CD14-positive monocyte (primary cell): Measurements from ENCODE around the gene LRRN2. TPM values are rescaled to one million over a fixed set of nuclear protein-coding genes. Genes with fewer than 3 reads are reported as not detected.

ENCODE experiments used
- DNase-seq, 3 donors: peaks; one replicate each; pipeline ENCODE4 v3.0.0-alpha.2; 2011 to 2022
- H2AFZ ChIP-seq: 2 replicates; pipeline ENCODE4 v1.6.0; 2012; ENCODE audit warnings: mild to moderate bottlenecking, low read depth, low read length, inconsistent platforms; ENCODE audit not compliant: insufficient read depth, poor library complexity, severe bottlenecking
- H3K27ac ChIP-seq, 2 donors: 1 replicate in 1 of 2; 2 replicates in 1 of 2; pipeline ENCODE4 v1.5.1; 2012 to 2013; ENCODE audit warnings: low read length in 2 of 2, control low read depth in 1 of 2, inconsistent platforms in 1 of 2, low read depth in 1 of 2, mild to moderate bottlenecking in 1 of 2
- H3K27me3 ChIP-seq, 2 donors: one replicate each; pipeline versions ENCODE4 v1.6.0 to v1.6.1; 2011 to 2013; ENCODE audit warnings: low read length in 2 of 2; ENCODE audit not compliant: control insufficient read depth in 2 of 2, insufficient read depth in 2 of 2
- H3K36me3 ChIP-seq, 2 donors: replicated peaks in 1 of 2; 1 replicate in 1 of 2; 2 replicates in 1 of 2; pipeline versions ENCODE4 v1.5.1 to v1.6.1; 2012 to 2013; ENCODE audit warnings: low read length in 2 of 2, control low read depth in 1 of 2, inconsistent platforms in 1 of 2, mild to moderate bottlenecking in 1 of 2; ENCODE audit not compliant: insufficient read depth in 2 of 2, control insufficient read depth in 1 of 2
- H3K4me1 ChIP-seq, 2 donors: 1 replicate in 1 of 2; 2 replicates in 1 of 2; pipeline versions ENCODE4 v1.5.1 to v1.6.1; 2012 to 2013; ENCODE audit warnings: low read length in 2 of 2, control low read depth in 1 of 2, inconsistent platforms in 1 of 2, mild to moderate bottlenecking in 1 of 2, moderate library complexity in 1 of 2; ENCODE audit not compliant: insufficient read depth in 2 of 2, control insufficient read depth in 1 of 2
- H3K4me2 ChIP-seq: replicated peaks from 2 replicates; pipeline ENCODE3; 2012; ENCODE audit warnings: low read length, moderate library complexity, mild to moderate bottlenecking; ENCODE audit not compliant: poor library complexity, severe bottlenecking; ENCODE audit errors: extremely low read depth
- H3K4me3 ChIP-seq, 3 experiments: fragments of 200-600 bp in 1 of 3; sonication (generic) in 1 of 3; replicated peaks in 1 of 3; 1 replicate in 2 of 3; 2 replicates in 1 of 3; pipeline ENCODE4 v1.5.1; 2011 to 2013; ENCODE audit warnings: low read length in 3 of 3, mild to moderate bottlenecking in 3 of 3, control low read depth in 2 of 3, low read depth in 2 of 3, inconsistent platforms in 1 of 3, moderate library complexity in 1 of 3
- H3K79me2 ChIP-seq: 2 replicates; pipeline ENCODE4 v1.6.0; 2012; ENCODE audit warnings: mild to moderate bottlenecking, control low read depth, inconsistent platforms, low read length, moderate library complexity; ENCODE audit not compliant: insufficient read depth
- H3K9ac ChIP-seq: 2 replicates; pipeline ENCODE4 v1.6.0; 2017; ENCODE audit warnings: low read length, mild to moderate bottlenecking; ENCODE audit not compliant: insufficient read depth, poor library complexity, severe bottlenecking
- H3K9me3 ChIP-seq, 2 donors: replicated peaks in 1 of 2; 1 replicate in 1 of 2; 2 replicates in 1 of 2; pipeline versions ENCODE4 v1.5.1 to v1.6.1; 2012 to 2013; ENCODE audit warnings: low read length in 2 of 2, control low read depth in 1 of 2; ENCODE audit not compliant: control insufficient read depth in 1 of 2, insufficient read depth in 1 of 2
- H4K20me1 ChIP-seq: 2 replicates; pipeline ENCODE4 v1.6.0; 2012; ENCODE audit warnings: mild to moderate bottlenecking, low read length, control low read depth, moderate library complexity; ENCODE audit not compliant: insufficient read depth
- H3K27ac Mint-ChIP-seq, 7 donors: one replicate each; pipeline ENCODE4 v1.8.0; 2020; ENCODE audit warnings: mild to moderate bottlenecking in 7 of 7, mixed read lengths in 7 of 7, moderate library complexity in 6 of 7, inconsistent platforms in 2 of 7
- H3K27me3 Mint-ChIP-seq, 3 donors: one replicate each; pipeline ENCODE4 v1.8.0; 2021 to 2022; ENCODE audit warnings: low read depth in 3 of 3, mild to moderate bottlenecking in 3 of 3, mixed read lengths in 3 of 3, moderate library complexity in 3 of 3, inconsistent platforms in 1 of 3
- H3K36me3 Mint-ChIP-seq, 2 donors: one replicate each; pipeline ENCODE4 v1.8.0; 2020; ENCODE audit warnings: mixed read lengths in 2 of 2, inconsistent platforms in 1 of 2, mild to moderate bottlenecking in 1 of 2
- H3K4me1 Mint-ChIP-seq: one replicate; pipeline ENCODE4 v1.8.0; 2020; ENCODE audit warnings: mild to moderate bottlenecking, mixed read lengths
- H3K4me3 Mint-ChIP-seq, 2 donors: one replicate each; pipeline ENCODE4 v1.8.0; 2020; ENCODE audit warnings: mild to moderate bottlenecking in 2 of 2, mixed read lengths in 2 of 2, moderate library complexity in 1 of 2
- H3K9me3 Mint-ChIP-seq, 7 donors: one replicate each; pipeline ENCODE4 v1.8.0; 2020 to 2022; ENCODE audit warnings: mixed read lengths in 7 of 7, mild to moderate bottlenecking in 6 of 7, moderate library complexity in 6 of 7, inconsistent platforms in 2 of 7
- WGBS: methylation state at CpG from one replicate; pipeline ENCODE4 v1.1.5; 2013; ENCODE audit warnings: missing lambda C conversion rate; ENCODE audit not compliant: insufficient coverage; 5-methylcytosine and 5-hydroxymethylcytosine counted together
- intact Hi-C, 2 donors: fragments of 100-400 bp; cut with micrococcal nuclease; formaldehyde crosslinking; loops; one replicate each; pipeline versions ENCODE4 v1.15.0 to v1.15.1; 2023
- polyA plus RNA-seq, 3 donors: library from polyadenylated mRNA; depleted of rRNA in 1 of 3; unstranded in 2 of 3; stranded (reverse) in 1 of 3; fragments of 300-500 nt in 2 of 3; fragments of >200 nt in 1 of 3; fragmentation: Illumina TruSeq in 2 of 3; gene quantifications; 1 replicate in 2 of 3; 2 replicates in 1 of 3; pipeline ENCODE4 v1.2.3, GENCODE V29; 2012 to 2021
- TF ChIP-seq, protein P1 (sequence below): fragments of 200-600 bp; IDR thresholded peaks from one replicate; pipeline ENCODE4 v1.8.0; 2022; ENCODE audit warnings: antibody characterized with exemption, mild to moderate bottlenecking

LRRN2 gene
- polyA plus RNA-seq, 3 donors, result not detected

DNA sequence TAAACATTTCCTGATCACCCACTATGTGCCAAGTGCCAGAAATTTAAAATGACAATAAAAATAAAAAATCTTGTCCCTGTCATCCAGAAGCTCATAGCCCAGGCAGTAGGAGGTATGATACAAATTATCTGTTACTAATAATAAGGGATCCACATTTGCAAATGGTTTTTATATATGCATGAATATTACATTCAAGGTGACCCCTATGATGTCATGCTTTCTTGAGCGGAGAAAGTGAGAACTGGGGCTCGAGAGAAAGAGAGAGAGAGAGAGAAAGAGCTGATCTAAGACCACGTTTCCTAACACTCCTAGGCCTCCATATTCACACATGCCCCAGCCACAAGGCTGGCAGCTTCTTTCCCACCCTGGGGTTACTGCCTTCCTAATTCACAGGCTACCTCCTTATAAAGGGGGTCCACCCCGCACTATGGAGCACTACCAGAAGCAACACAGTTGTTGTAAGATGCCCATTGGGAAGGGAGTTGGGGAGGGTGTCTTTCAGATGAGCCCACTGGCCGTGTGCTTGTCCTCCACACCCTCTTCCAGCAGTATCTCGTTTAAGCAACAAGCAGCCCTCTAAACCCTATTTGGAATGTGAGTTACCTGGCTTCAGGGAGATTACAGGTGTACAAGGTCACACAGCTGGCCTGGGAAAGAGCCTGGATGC lies 28.8 kb upstream of the LRRN2 start:
- Mint-ChIP-seq H3K4me3 (no peak overlapping the region), H3K27ac (no peak overlapping the region), H3K36me3 (no peaks in the 10 kb centered on the region), H3K9me3 (peaks cover 0 to 2% (median 0%) of the 10 kb centered on the region in 7 donors), H3K4me1 (peaks cover 4% of the 10 kb centered on the region), H3K27me3 (peaks cover 23 to 28% (median 24%) of the 10 kb centered on the region in 3 donors)
- Histone ChIP-seq H3K4me2 (no peak overlapping the region), H3K9me3 (no peaks in the 10 kb centered on the region), H3K4me3 (no peak overlapping the region), H3K27ac (no peak overlapping the region), H3K9ac (no peak overlapping the region), H3K36me3 (no peaks in the 10 kb centered on the region), H3K4me1 (no peaks in the 10 kb centered on the region), H4K20me1 (no peaks in the 10 kb centered on the region), H2AFZ (no peak overlapping the region), H3K27me3 (peaks cover 0 to 26% of the 10 kb centered on the region in 2 donors), H3K79me2 (no peaks in the 10 kb centered on the region)
- intact Hi-C loops, result no loop called here
- DNase-seq, result no peak
- TF ChIP-seq, protein P1, sequence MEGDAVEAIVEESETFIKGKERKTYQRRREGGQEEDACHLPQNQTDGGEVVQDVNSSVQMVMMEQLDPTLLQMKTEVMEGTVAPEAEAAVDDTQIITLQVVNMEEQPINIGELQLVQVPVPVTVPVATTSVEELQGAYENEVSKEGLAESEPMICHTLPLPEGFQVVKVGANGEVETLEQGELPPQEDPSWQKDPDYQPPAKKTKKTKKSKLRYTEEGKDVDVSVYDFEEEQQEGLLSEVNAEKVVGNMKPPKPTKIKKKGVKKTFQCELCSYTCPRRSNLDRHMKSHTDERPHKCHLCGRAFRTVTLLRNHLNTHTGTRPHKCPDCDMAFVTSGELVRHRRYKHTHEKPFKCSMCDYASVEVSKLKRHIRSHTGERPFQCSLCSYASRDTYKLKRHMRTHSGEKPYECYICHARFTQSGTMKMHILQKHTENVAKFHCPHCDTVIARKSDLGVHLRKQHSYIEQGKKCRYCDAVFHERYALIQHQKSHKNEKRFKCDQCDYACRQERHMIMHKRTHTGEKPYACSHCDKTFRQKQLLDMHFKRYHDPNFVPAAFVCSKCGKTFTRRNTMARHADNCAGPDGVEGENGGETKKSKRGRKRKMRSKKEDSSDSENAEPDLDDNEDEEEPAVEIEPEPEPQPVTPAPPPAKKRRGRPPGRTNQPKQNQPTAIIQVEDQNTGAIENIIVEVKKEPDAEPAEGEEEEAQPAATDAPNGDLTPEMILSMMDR, result no peak
- WGBS, result no CpG with 5 or more reads among the region's 6 CpGs

- Histone ChIP-seq H3K9me3 (no peaks in the 10 kb centered on the region), H3K4me1 (no peaks in the 10 kb centered on the region), H3K4me2 (no peak overlapping the region), H3K27ac (no peak overlapping the region), H2AFZ (no peak overlapping the region), H3K4me3 (no peak overlapping the region), H3K9ac (no peak overlapping the region), H3K79me2 (no peaks in the 10 kb centered on the region), H3K36me3 (no peaks in the 10 kb centered on the region), H3K27me3 (peaks cover 0 to 26% of the 10 kb centered on the region in 2 donors), H4K20me1 (no peaks in the 10 kb centered on the region)
- Mint-ChIP-seq H3K27me3 (peaks cover 23 to 28% (median 24%) of the 10 kb centered on the region in 3 donors), H3K36me3 (no peaks in the 10 kb centered on the region), H3K4me3 (no peak overlapping the region), H3K4me1 (peaks cover 4% of the 10 kb centered on the region), H3K27ac (no peak overlapping the region), H3K9me3 (peaks cover 0 to 2% (median 0%) of the 10 kb centered on the region in 7 donors)
- intact Hi-C loops, result no loop called here
- DNase-seq, result no peak
- WGBS, result no CpG with 5 or more reads among the region's 5 CpGs
- TF ChIP-seq, protein P1, result no peak
These were observed 28.0 kb upstream of the LRRN2 start for GRCh38 chr1:204713541-204713940.
